Kidney (tissue), 14 donors: ENCODE measurements around the gene ZSCAN20. TPM values are rescaled to one million over a fixed set of nuclear protein-coding genes. Genes with fewer than 3 reads are reported as not detected.

Experiments used
- DNase-seq, 5 donors: peaks; one replicate each; pipeline ENCODE4 v3.0.0-alpha.2; 2013 to 2020
- FAIRE-seq: peaks from 2 replicates; lab custom pipeline; 2012; peaks lifted over from hg19 to GRCh38; lab: Jason Lieb, UNC
- H3K27ac ChIP-seq, 2 donors: one replicate each; pipeline ENCODE4 v1.7.0; 2013; ENCODE audit warnings: low read depth in 2 of 2, low read length in 2 of 2, inconsistent platforms in 1 of 2
- H3K27me3 ChIP-seq: one replicate; pipeline ENCODE4 v1.7.1; 2013; ENCODE audit warnings: low read length, inconsistent platforms; ENCODE audit not compliant: control insufficient read depth, insufficient read depth
- H3K36me3 ChIP-seq, 3 donors: one replicate each; pipeline versions ENCODE4 v1.7.0 to v1.7.1; 2013; ENCODE audit warnings: low read length in 3 of 3, control low read depth in 1 of 3, inconsistent platforms in 1 of 3; ENCODE audit not compliant: insufficient read depth in 3 of 3, control insufficient read depth in 2 of 3
- H3K4me1 ChIP-seq, 3 donors: one replicate each; pipeline versions ENCODE4 v1.7.0 to v1.7.1; 2013; ENCODE audit warnings: low read length in 3 of 3, inconsistent platforms in 1 of 3, low read depth in 1 of 3; ENCODE audit not compliant: control insufficient read depth in 2 of 3, insufficient read depth in 2 of 3
- H3K4me3 ChIP-seq, 3 donors: one replicate each; pipeline versions ENCODE4 v1.7.0 to v1.8.1; 2013; ENCODE audit warnings: low read length in 3 of 3, control low read depth in 1 of 3, inconsistent platforms in 1 of 3
- H3K9ac ChIP-seq, 3 donors: one replicate each; pipeline versions ENCODE4 v1.7.0 to v1.7.1; 2013; ENCODE audit warnings: low read length in 3 of 3, control low read depth in 1 of 3, inconsistent platforms in 1 of 3
- H3K9me3 ChIP-seq, 3 donors: one replicate each; pipeline versions ENCODE4 v1.7.0 to v1.7.1; 2013; ENCODE audit warnings: low read length in 3 of 3, control low read depth in 1 of 3, inconsistent platforms in 1 of 3; ENCODE audit not compliant: control insufficient read depth in 2 of 3, insufficient read depth in 1 of 3
- CTCF ChIP-seq: IDR thresholded peaks from 3 replicates; pipeline ENCODE4 v1.5.1; 2012; ENCODE audit warnings: mild to moderate bottlenecking, moderate library complexity, borderline replicate concordance; ENCODE audit not compliant: insufficient read depth; ENCODE audit errors: extremely low read depth
- intact Hi-C: fragments of 100-400 bp; cut with DNase I; formaldehyde crosslinking; loops from one replicate; pipeline ENCODE4 v1.11.1; 2022
- polyA plus RNA-seq: library from polyadenylated mRNA; stranded (reverse); fragments of 350-450 nt; fragmentation: Illumina TruSeq; extraction: RNeasy Lipid Tissue Mini Kit (QIAGEN cat#74804); gene quantifications from one replicate; pipeline ENCODE4 v1.2.3, GENCODE V29; 2014; ENCODE audit warnings: low read depth, low replicate concordance; ENCODE audit not compliant: insufficient read depth
- total RNA-seq: library from RNA; stranded (reverse); fragmentation: NEBNext Ultra II Directional; extraction: Animal tissue kit (Norgen Biotek cat#: 25700); gene quantifications from one replicate; pipeline ENCODE4 v1.2.1, GENCODE V29; 2021
- donor health status: control.
- donor health status: control.
- donor health status: control.
- donor health status: control.
- donor health status: control.
- donor health status: DM: yes; HTN: yes; CAD: no.
- donor health status: Normal renal cell carcinoma (clear cell type).

ZSCAN20 gene
- total and polyA plus RNA-seq, 2 donors from 2014 or later: 0.99 to 6.3 TPM

GRCh38 chr1:33442141-33442540 is 30.3 kb upstream of the ZSCAN20 start:
- H3K9ac ChIP-seq: no peak overlapping the region
- no peaks in the 10 kb centered on the region for H3K9me3 ChIP-seq
- no peak for TF ChIP-seq CTCF
- FAIRE-seq (no peak), DNase-seq (no peak)
- no peaks in the 10 kb centered on the region for H3K27me3 ChIP-seq
- no peaks in the 10 kb centered on the region for H3K4me1 ChIP-seq
- intact Hi-C loops: no loop called here
- H3K27ac ChIP-seq: no peak overlapping the region
- H3K36me3 ChIP-seq: no peaks in the 10 kb centered on the region
- H3K4me3 ChIP-seq: no peak overlapping the region

- Histone ChIP-seq H3K36me3 (no peaks in the 10 kb centered on the region), H3K4me3 (no peak overlapping the region), H3K27me3 (no peaks in the 10 kb centered on the region), H3K4me1 (no peaks in the 10 kb centered on the region), H3K9ac (no peak overlapping the region), H3K9me3 (no peaks in the 10 kb centered on the region), H3K27ac (peak overlapping the region in 1 of 2 donors; percentile 5)
- FAIRE-seq (no peak), DNase-seq (no peak)
- no peak for TF ChIP-seq CTCF
- intact Hi-C loops: no loop called here
Measured at GRCh38 chr1:33443080-33443704, 29.3 kb upstream of the ZSCAN20 start.

GRCh38 chr1:33443705-33444180 is 28.7 kb upstream of the ZSCAN20 start:
- Histone ChIP-seq H3K27ac (no peak overlapping the region), H3K36me3 (no peaks in the 10 kb centered on the region), H3K9me3 (no peaks in the 10 kb centered on the region), H3K27me3 (no peaks in the 10 kb centered on the region), H3K4me1 (no peaks in the 10 kb centered on the region), H3K9ac (no peak overlapping the region), H3K4me3 (no peak overlapping the region)
- peak; percentile 86 to 92 (median 91) for DNase-seq
- FAIRE-seq: no peak
- no peak for TF ChIP-seq CTCF
- intact Hi-C loops: no loop called here
